Measurements from ENCODE around the gene SSR3.

The SSR3 gene

GRCh38 chr3:156583469-156583868 lies 28.6 kb upstream of the SSR3 start:
- in situ Hi-C loops (cut with MboI; ENCODE audit: low sequenced_read_pairs, unreplicated experiment): no loop called here
- TF ChIP-seq CTCF (IDR thresholded peaks at IDR 0.05; ENCODE audit: borderline replicate concordance, control extremely low read depth, extremely low read depth, insufficient read depth, missing control alignments): no peak
- no peak for DNase-seq (ENCODE audit: low spot score)

GRCh38 chr3:156582532-156583183 lies 27.7 kb upstream of the SSR3 start:
- DNase-seq (ENCODE audit: low spot score): no peak
- TF ChIP-seq CTCF (IDR thresholded peaks at IDR 0.05; ENCODE audit: borderline replicate concordance, control extremely low read depth, extremely low read depth, insufficient read depth, missing control alignments): no peak
- in situ Hi-C loops (cut with MboI; ENCODE audit: low sequenced_read_pairs, unreplicated experiment): no loop called here

GRCh38 chr3:156581954-156582353 lies 27.0 kb upstream of the SSR3 start:
- in situ Hi-C loops (cut with MboI; ENCODE audit: low sequenced_read_pairs, unreplicated experiment): no loop called here
- no peak for TF ChIP-seq CTCF (IDR thresholded peaks at IDR 0.05; ENCODE audit: borderline replicate concordance, control extremely low read depth, extremely low read depth, insufficient read depth, missing control alignments)
- DNase-seq (ENCODE audit: low spot score): no peak

GRCh38 chr3:156581033-156581432 lies 26.1 kb upstream of the SSR3 start:
- no peak for TF ChIP-seq CTCF (IDR thresholded peaks at IDR 0.05; ENCODE audit: borderline replicate concordance, control extremely low read depth, extremely low read depth, insufficient read depth, missing control alignments)
- in situ Hi-C loops (cut with MboI; ENCODE audit: low sequenced_read_pairs, unreplicated experiment): no loop called here
- DNase-seq (ENCODE audit: low spot score): no peak

- TF ChIP-seq CTCF (IDR thresholded peaks at IDR 0.05; ENCODE audit: borderline replicate concordance, control extremely low read depth, extremely low read depth, insufficient read depth, missing control alignments): no peak
- DNase-seq (ENCODE audit: low spot score): no peak
- in situ Hi-C loops (cut with MboI; ENCODE audit: low sequenced_read_pairs, unreplicated experiment): no loop called here
Observed at GRCh38 chr3:156579427-156579851, 24.5 kb upstream of the SSR3 start.

- TF ChIP-seq CTCF (IDR thresholded peaks at IDR 0.05; ENCODE audit: borderline replicate concordance, control extremely low read depth, extremely low read depth, insufficient read depth, missing control alignments): no peak
- no peak for DNase-seq (ENCODE audit: low spot score)
- in situ Hi-C loops (cut with MboI; ENCODE audit: low sequenced_read_pairs, unreplicated experiment): no loop called here
Observed at GRCh38 chr3:156577736-156578135, 22.8 kb upstream of the SSR3 start.

Measured in GM13976 (cell line).